Right lobe of liver (tissue), 6 donors: Measurements from ENCODE around the gene CLSTN2. TPM values are rescaled to one million over a fixed set of nuclear protein-coding genes. Genes with fewer than 3 reads are reported as not detected.

Experiments
- ATAC-seq, 4 donors: fragments of 200-7000 bp; cut with Tn5 transposase; one replicate each; pipeline ENCODE4 v1.9.1; 2020; ENCODE audit warnings: mild to moderate bottlenecking in 4 of 4, moderate library complexity in 4 of 4
- DNase-seq, 3 donors: peaks; one replicate each; pipeline ENCODE4 v3.0.0-alpha.2; 2020
- H3K27ac ChIP-seq, 3 donors: fragments of 200-600 bp; one replicate each; pipeline ENCODE4 v1.8.0; 2022
- H3K27me3 ChIP-seq, 2 donors: fragments of 200-600 bp; one replicate each; pipeline ENCODE4 v1.8.0; 2022
- H3K36me3 ChIP-seq, 4 donors: fragments of 200-600 bp; sonication (generic) in 1 of 4; one replicate each; pipeline versions ENCODE4 v1.5.1 to v1.8.0; 2017 to 2022; ENCODE audit warnings: control low read depth in 1 of 4
- H3K4me1 ChIP-seq, 4 donors: fragments of 200-600 bp; sonication (generic) in 1 of 4; one replicate each; pipeline versions ENCODE4 v1.5.1 to v1.8.0; 2017 to 2022; ENCODE audit warnings: control low read depth in 1 of 4
- H3K4me3 ChIP-seq, 3 donors: fragments of 200-600 bp; one replicate each; pipeline ENCODE4 v1.8.0; 2022
- H3K9me3 ChIP-seq, 4 donors: fragments of 200-600 bp; sonication (generic) in 1 of 4; one replicate each; pipeline versions ENCODE4 v1.5.1 to v1.8.0; 2017 to 2022; ENCODE audit warnings: control low read depth in 1 of 4
- CTCF ChIP-seq, 4 donors: fragments of 200-600 bp in 3 of 4; fragments of 450-650 bp in 1 of 4; IDR thresholded peaks; one replicate each; pipeline versions ENCODE4 v1.5.1 to v1.8.0; 2016 to 2022; ENCODE audit warnings: antibody characterized with exemption in 4 of 4, mild to moderate bottlenecking in 2 of 4
- POLR2A ChIP-seq: fragments of 450-650 bp; IDR thresholded peaks from one replicate; pipeline ENCODE4 v1.6.1; 2017; ENCODE audit warnings: antibody characterized with exemption, mild to moderate bottlenecking
- WGBS: methylation state at CpG from one replicate; pipeline ENCODE4 v1.1.6; 2018; ENCODE audit warnings: low coverage, low lambda C conversion rate; ENCODE audit not compliant: insufficient coverage; ENCODE audit errors: missing lambda C conversion rate; 5-methylcytosine and 5-hydroxymethylcytosine counted together
- intact Hi-C, 2 donors: fragments of 100-400 bp; cut with DNase I; formaldehyde crosslinking; loops; one replicate each; pipeline versions ENCODE4 v1.11.2 to v1.14.1; 2022
- total RNA-seq, 6 experiments: library from RNA; depleted of rRNA in 2 of 6; stranded (reverse); fragments of >200 nt in 2 of 6; fragmentation: NEBNext Ultra II Directional in 3 of 6; extraction: Animal tissue kit (Norgen Biotek cat#: 25700) in 3 of 6; gene quantifications; one replicate each; pipeline versions ENCODE4 v1.1.0 to v1.2.4, GENCODE V29; 2016 to 2023
- donor health status: DM: no; HTN: yes; CAD: no.
- donor health status: DM: no; HTN: no; CAD: no.
- donor health status: DM: no; HTN: no; CAD: no.
- donor health status: DM: no; HTN: yes; CAD: no.
- donor health status: DM: no; HTN: yes; CAD: no.

The CLSTN2 gene
- total RNA-seq, 6 experiments from 2014 or later = 1.0 to 3.3 (median 2.0) TPM

GRCh38 chr3:139944256-139944910 lies 9.4 kb downstream of the CLSTN2 start:
- H3K27ac ChIP-seq = no peak overlapping the region
- H3K27me3 ChIP-seq = peaks cover 0 to 12% of the 10 kb centered on the region in 2 donors
- no peak for ATAC-seq
- intact Hi-C loops = no loop called here
- H3K4me3 ChIP-seq = no peak overlapping the region
- TF ChIP-seq POLR2A (no peak), CTCF (IDR thresholded peaks at IDR 0.05) (no peak)
- no peaks in the 10 kb centered on the region for H3K9me3 ChIP-seq
- H3K4me1 ChIP-seq = no peaks in the 10 kb centered on the region
- no peaks in the 10 kb centered on the region for H3K36me3 ChIP-seq
- DNase-seq = no peak
- WGBS = no CpG with 5 or more reads among the region's 7 CpGs

- 73% methylated on average over 4 of the region's 4 CpGs for WGBS
- peaks cover 0 to 12% of the 10 kb centered on the region in 2 donors for H3K27me3 ChIP-seq
- H3K9me3 ChIP-seq = no peaks in the 10 kb centered on the region
- ATAC-seq (no peak), DNase-seq (no peak)
- no peaks in the 10 kb centered on the region for H3K36me3 ChIP-seq
- H3K4me3 ChIP-seq = no peak overlapping the region
- intact Hi-C loops = no loop called here
- H3K4me1 ChIP-seq = no peaks in the 10 kb centered on the region
- TF ChIP-seq POLR2A (no peak), CTCF (IDR thresholded peaks at IDR 0.05) (no peak)
- H3K27ac ChIP-seq = no peak overlapping the region
These were observed 10.4 kb downstream of the CLSTN2 start for GRCh38 chr3:139945386-139945785.

GRCh38 chr3:139945942-139946341 lies 11.0 kb downstream of the CLSTN2 start:
- no peaks in the 10 kb centered on the region for H3K4me1 ChIP-seq
- peaks cover 0 to 12% of the 10 kb centered on the region in 2 donors for H3K27me3 ChIP-seq
- no peak overlapping the region for H3K27ac ChIP-seq
- no peak for DNase-seq
- TF ChIP-seq CTCF (IDR thresholded peaks at IDR 0.05) = no peak
- TF ChIP-seq POLR2A = no peak
- intact Hi-C loops = no loop called here
- no peaks in the 10 kb centered on the region for H3K36me3 ChIP-seq
- H3K9me3 ChIP-seq = no peaks in the 10 kb centered on the region
- no peak overlapping the region for H3K4me3 ChIP-seq
- no peak for ATAC-seq

- ATAC-seq (no peak), DNase-seq (no peak)
- Histone ChIP-seq H3K36me3 (no peaks in the 10 kb centered on the region), H3K4me1 (no peaks in the 10 kb centered on the region), H3K27ac (no peak overlapping the region), H3K9me3 (no peaks in the 10 kb centered on the region), H3K27me3 (peaks cover 0 to 12% of the 10 kb centered on the region in 2 donors), H3K4me3 (no peak overlapping the region)
- intact Hi-C loops = no loop called here
- TF ChIP-seq CTCF (IDR thresholded peaks at IDR 0.05) = no peak
- no peak for TF ChIP-seq POLR2A
These were observed 13.5 kb downstream of the CLSTN2 start for GRCh38 chr3:139948467-139948866.

GRCh38 chr3:139948898-139949297 lies 13.9 kb downstream of the CLSTN2 start:
- intact Hi-C loops = no loop called here
- Histone ChIP-seq H3K27ac (no peak overlapping the region), H3K9me3 (no peaks in the 10 kb centered on the region), H3K4me1 (no peaks in the 10 kb centered on the region), H3K4me3 (no peak overlapping the region), H3K36me3 (no peaks in the 10 kb centered on the region), H3K27me3 (peaks cover 0 to 9% of the 10 kb centered on the region in 2 donors)
- DNase-seq (no peak), ATAC-seq (no peak)
- TF ChIP-seq CTCF (IDR thresholded peaks at IDR 0.05) (no peak), POLR2A (no peak)
- WGBS = 67% methylated on average over 4 of the region's 6 CpGs
